ENCODE results near the gene RASGRF1.

Gene RASGRF1

DNA sequence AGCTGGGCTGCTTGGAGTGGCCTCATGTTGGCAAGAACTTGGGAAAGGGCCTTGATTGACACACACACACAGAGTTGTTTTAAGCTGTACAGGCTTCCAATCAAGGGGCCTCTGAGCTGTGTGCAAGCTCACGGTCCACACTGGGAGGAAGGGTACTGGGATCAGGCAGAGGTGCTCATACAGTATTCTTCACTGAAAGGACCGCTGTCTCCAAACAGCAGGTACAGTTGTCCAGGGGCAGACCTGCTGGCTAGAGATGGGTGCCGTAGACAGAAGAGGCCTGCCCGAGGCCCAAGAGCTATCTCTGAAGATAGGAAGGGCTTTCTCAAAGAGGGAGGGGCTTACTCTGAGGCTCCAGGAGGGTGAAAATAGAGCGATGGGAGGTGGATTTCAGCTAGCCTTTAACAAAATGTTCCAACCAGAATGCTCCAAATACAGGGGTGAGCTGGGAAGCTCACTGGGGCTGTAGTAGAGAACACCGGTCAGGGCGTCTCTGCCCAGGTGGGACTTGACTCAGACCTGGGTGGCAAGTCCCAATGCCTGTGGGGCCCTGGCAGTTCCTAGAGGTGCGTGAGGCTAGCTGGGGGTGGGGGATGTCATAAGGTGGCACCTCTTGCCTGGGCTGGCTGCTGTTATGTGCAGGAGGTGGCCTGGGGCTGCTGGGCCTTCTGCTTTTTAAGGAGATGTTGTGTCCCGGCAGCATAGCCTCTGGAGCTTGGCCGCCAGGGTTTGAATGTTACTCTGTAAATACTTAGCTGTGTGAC, 42.7 kb downstream of the RASGRF1 start:
- no peak overlapping the region for H3K4me2 ChIP-seq (ENCODE audit: low read length)
- peaks cover 2% of the 10 kb centered on the region for H3K9me3 ChIP-seq (replicated peaks; ENCODE audit: low read length)
- H3K4me3 ChIP-seq (ENCODE audit: low read length), result no peak overlapping the region
- H3K36me3 ChIP-seq (ENCODE audit: insufficient read depth, low read length), result no peaks in the 10 kb centered on the region
- H3K27me3 ChIP-seq (ENCODE audit: control insufficient read depth, insufficient read depth, low read length), result peaks cover 11% of the 10 kb centered on the region
- no peak overlapping the region for H3K9ac ChIP-seq (ENCODE audit: low read depth, low read length)
- no peaks in the 10 kb centered on the region for H3K4me1 ChIP-seq (ENCODE audit: control insufficient read depth, insufficient read depth, low read length)

DNA sequence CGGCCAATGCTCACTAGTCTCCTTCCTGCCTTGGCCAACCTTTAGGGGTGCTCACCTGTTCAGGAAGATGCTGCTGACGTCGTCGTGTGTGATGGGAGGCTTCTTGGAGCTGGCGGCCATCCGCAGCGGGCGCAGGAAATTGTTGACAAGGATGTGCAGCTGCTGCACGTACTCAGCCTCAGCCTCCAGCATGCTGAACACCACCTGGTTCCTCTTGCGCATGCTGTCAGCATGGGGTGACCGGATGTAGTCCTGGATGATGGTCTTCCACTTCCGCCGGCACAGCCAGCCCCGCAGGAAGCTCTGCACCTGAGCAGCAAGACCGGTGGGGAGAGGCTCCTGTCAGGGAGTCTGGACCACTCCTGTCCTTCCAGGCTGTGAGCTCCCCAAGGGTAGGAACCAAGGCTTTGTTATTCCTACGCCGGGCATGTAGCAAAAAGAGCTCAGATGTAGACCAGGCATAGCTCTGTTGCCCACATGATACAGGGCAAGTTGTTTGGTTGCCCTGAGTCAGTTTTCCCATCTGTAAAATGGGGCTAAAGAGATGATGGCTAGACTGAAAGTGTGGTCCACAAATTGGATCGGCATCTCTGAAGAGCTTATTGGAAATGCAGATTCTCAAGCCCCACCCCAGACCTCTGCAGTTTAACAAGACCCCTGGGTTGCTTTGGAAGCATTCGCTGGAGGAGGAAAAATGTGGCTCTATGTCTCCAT, 43.7 kb downstream of the RASGRF1 start:
- Histone ChIP-seq H3K4me1 (ENCODE audit: control insufficient read depth, insufficient read depth, low read length) (no peaks in the 10 kb centered on the region), H3K9me3 (replicated peaks; ENCODE audit: low read length) (peaks cover 8% of the 10 kb centered on the region), H3K9ac (ENCODE audit: low read depth, low read length) (no peak overlapping the region), H3K27me3 (ENCODE audit: control insufficient read depth, insufficient read depth, low read length) (peaks cover 7% of the 10 kb centered on the region), H3K4me2 (ENCODE audit: low read length) (no peak overlapping the region), H3K36me3 (ENCODE audit: insufficient read depth, low read length) (no peaks in the 10 kb centered on the region), H3K4me3 (ENCODE audit: low read length) (no peak overlapping the region)

DNA sequence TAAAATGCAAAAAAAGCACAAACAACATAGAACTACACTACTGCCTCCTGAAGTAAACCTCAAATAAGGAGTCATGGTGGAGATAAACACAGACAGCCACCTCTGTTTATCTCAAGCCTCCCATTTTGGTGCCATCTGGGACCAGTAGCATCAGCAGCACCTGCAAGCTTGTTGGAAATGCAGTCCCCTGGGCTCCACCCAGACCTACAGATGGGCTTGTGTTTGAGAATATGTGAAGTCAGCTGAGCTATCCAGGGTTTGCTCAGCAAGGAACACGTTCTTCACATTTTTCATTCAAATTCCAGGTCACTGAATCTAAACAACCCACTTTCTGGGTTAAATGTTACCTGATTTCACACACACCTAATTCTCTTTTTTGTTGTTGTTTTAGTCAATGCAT, 45.5 kb downstream of the RASGRF1 start:
- H3K4me3 ChIP-seq (ENCODE audit: low read length), result no peak overlapping the region
- H3K4me2 ChIP-seq (ENCODE audit: low read length), result no peak overlapping the region
- peaks cover 8% of the 10 kb centered on the region for H3K9me3 ChIP-seq (replicated peaks; ENCODE audit: low read length)
- H3K4me1 ChIP-seq (ENCODE audit: control insufficient read depth, insufficient read depth, low read length), result no peaks in the 10 kb centered on the region
- H3K9ac ChIP-seq (ENCODE audit: low read depth, low read length), result no peak overlapping the region
- H3K36me3 ChIP-seq (ENCODE audit: insufficient read depth, low read length), result no peaks in the 10 kb centered on the region
- H3K27me3 ChIP-seq (ENCODE audit: control insufficient read depth, insufficient read depth, low read length), result peaks cover 14% of the 10 kb centered on the region

DNA sequence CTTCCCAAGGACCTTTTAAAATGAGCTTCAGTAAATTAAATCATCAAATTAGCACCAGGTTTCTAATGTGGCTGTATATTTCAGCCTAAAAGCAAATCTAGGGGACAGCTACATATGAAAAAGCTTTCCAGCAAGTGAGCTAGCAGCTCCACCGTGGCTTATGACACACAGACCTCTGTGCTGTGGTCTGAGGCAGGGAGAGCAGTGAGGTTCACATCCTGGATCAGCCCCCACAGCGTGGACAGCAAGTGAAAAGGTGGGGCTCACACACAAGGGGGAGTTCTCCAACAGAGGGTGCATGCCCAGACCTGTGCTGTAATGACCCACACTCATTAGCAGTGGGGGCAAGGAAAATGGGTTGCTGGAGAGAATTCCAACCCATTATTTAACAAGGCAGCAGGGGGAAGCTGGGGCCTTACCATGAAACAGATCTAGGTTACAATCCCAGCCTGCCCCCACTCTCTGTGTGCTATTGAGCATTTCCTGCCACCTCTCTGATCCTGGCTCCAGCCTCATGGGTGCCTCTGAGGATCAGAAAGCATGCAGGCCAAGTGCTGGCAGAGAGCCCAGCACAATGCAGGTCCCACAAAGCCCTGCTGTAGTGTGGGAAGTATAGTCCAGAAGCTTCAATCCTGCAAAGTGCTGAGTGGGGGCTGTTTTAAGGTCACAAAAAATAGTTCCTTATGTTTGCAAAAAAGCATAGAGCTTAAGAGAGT, 48.2 kb downstream of the RASGRF1 start:
- Histone ChIP-seq H3K9me3 (replicated peaks; ENCODE audit: low read length) (peaks cover 8% of the 10 kb centered on the region), H3K4me1 (ENCODE audit: control insufficient read depth, insufficient read depth, low read length) (no peaks in the 10 kb centered on the region), H3K36me3 (ENCODE audit: insufficient read depth, low read length) (no peaks in the 10 kb centered on the region), H3K4me2 (ENCODE audit: low read length) (no peak overlapping the region), H3K4me3 (ENCODE audit: low read length) (no peak overlapping the region), H3K9ac (ENCODE audit: low read depth, low read length) (no peak overlapping the region), H3K27me3 (ENCODE audit: control insufficient read depth, insufficient read depth, low read length) (peaks cover 14% of the 10 kb centered on the region)

DNA sequence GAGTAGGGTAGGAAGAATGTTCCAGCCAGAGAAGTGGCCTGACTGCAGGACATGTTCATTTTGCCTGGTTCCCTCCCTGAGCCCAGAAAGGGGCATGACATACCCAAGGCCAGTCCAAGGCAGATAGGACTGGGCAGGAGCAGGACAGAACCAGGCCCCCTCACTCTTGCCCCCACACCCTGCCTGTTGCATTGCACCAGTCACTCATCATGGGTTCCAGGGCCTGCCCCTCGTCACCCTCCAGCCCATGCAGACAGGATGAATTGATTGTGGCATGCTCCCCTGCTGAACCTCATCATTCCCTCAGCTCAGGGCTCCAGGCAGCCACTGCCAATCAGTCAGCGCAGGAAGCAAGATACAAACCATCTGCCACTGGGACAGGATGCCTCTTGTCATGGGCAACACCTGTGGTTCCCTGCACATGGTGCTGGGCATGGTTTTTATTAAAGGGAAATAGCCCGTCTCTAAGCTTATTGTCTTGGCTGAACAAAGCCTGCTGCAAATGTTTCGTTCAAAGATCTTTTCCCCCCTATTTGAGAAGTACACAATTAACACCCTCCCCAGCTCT, 48.9 kb downstream of the RASGRF1 start:
- H3K9me3 ChIP-seq (replicated peaks; ENCODE audit: low read length), result peaks cover 8% of the 10 kb centered on the region

DNA sequence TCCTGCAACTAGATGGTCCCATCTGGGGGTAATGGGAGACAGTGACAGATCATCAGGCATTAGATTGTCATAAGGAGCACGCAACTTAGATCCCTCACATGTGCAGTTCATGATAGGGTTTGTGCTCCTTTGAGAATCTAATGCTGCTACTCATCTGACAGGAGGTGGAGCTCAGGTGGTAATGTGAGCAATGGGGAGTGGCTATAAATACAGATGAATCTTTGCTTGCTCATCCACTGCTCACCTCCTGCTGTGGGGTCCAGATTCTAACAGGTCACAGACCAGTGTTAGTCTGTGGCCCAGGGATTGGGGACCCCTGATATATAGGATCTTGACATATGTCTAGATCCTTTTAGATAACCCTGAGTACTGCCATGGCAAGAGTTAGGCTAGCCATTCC, 52.7 kb downstream of the RASGRF1 start:
- no peak overlapping the region for H3K4me2 ChIP-seq (ENCODE audit: low read length)
- peaks cover 26% of the 10 kb centered on the region for H3K27me3 ChIP-seq (ENCODE audit: control insufficient read depth, insufficient read depth, low read length)
- H3K4me1 ChIP-seq (ENCODE audit: control insufficient read depth, insufficient read depth, low read length), result no peaks in the 10 kb centered on the region
- no peak overlapping the region for H3K4me3 ChIP-seq (ENCODE audit: low read length)
- no peak overlapping the region for H3K9ac ChIP-seq (ENCODE audit: low read depth, low read length)
- H3K36me3 ChIP-seq (ENCODE audit: insufficient read depth, low read length), result no peaks in the 10 kb centered on the region
- peaks cover 6% of the 10 kb centered on the region for H3K9me3 ChIP-seq (replicated peaks; ENCODE audit: low read length)

More for the DNA sequence above, 48.9 kb downstream of the RASGRF1 start:
- H3K4me2 ChIP-seq (ENCODE audit: low read length), result no peak overlapping the region
- H3K9ac ChIP-seq (ENCODE audit: low read depth, low read length), result no peak overlapping the region
- peaks cover 15% of the 10 kb centered on the region for H3K27me3 ChIP-seq (ENCODE audit: control insufficient read depth, insufficient read depth, low read length)
- H3K36me3 ChIP-seq (ENCODE audit: insufficient read depth, low read length), result no peaks in the 10 kb centered on the region
- no peaks in the 10 kb centered on the region for H3K4me1 ChIP-seq (ENCODE audit: control insufficient read depth, insufficient read depth, low read length)
- H3K4me3 ChIP-seq (ENCODE audit: low read length), result no peak overlapping the region

DNA sequence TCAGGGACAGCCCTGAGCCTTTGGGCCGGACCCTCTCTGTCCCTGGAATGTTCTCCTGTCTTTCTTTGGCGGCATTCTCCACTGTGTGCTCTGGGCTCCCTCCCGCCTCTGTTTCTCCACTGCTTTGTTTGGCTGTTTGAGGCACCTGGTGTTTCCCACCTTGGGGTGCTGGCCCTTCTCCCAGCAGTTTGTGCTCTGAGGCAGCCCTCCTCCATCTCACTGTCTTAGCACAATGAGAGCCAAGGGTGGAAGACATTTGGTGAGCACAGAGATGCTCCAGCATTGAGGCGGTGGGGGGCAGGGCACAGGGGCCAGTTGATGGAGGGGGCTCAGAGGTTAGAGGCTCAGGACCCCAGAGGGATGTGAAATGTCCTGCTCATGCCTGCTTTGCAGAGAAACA, 54.3 kb downstream of the RASGRF1 start:
- no peak overlapping the region for H3K4me2 ChIP-seq (ENCODE audit: low read length)
- no peaks in the 10 kb centered on the region for H3K36me3 ChIP-seq (ENCODE audit: insufficient read depth, low read length)
- H3K4me3 ChIP-seq (ENCODE audit: low read length), result no peak overlapping the region
- H3K9me3 ChIP-seq (replicated peaks; ENCODE audit: low read length), result no peaks in the 10 kb centered on the region
- H3K4me1 ChIP-seq (ENCODE audit: control insufficient read depth, insufficient read depth, low read length), result no peaks in the 10 kb centered on the region
- peaks cover 22% of the 10 kb centered on the region for H3K27me3 ChIP-seq (ENCODE audit: control insufficient read depth, insufficient read depth, low read length)
- H3K9ac ChIP-seq (ENCODE audit: low read depth, low read length), result no peak overlapping the region

DNA sequence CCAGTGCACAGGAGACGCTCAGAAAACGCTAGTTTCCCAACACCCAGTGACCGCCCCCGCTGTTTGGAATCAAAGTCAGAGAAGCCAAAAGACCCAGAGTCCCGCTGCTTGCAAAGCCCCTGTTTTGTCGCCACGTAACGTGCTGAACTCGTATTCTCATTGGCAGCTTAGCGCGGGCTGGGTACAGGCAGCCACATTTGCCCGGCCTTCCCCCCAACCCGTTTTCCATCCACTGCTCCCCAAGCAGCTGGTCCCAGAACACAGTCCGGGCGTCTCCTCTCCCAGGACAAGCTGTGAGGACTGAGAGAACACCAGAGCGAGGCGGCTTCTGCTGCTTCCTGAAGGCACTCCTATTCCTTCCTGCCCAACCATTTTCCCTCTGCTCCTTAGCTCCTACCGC, 54.8 kb downstream of the RASGRF1 start:
- no peaks in the 10 kb centered on the region for H3K4me1 ChIP-seq (ENCODE audit: control insufficient read depth, insufficient read depth, low read length)
- H3K4me3 ChIP-seq (ENCODE audit: low read length), result no peak overlapping the region
- peak overlapping the region; percentile 14 for H3K4me2 ChIP-seq (ENCODE audit: low read length)
- no peak overlapping the region for H3K9ac ChIP-seq (ENCODE audit: low read depth, low read length)
- no peaks in the 10 kb centered on the region for H3K9me3 ChIP-seq (replicated peaks; ENCODE audit: low read length)
- H3K27me3 ChIP-seq (ENCODE audit: control insufficient read depth, insufficient read depth, low read length), result peaks cover 19% of the 10 kb centered on the region
- H3K36me3 ChIP-seq (ENCODE audit: insufficient read depth, low read length), result no peaks in the 10 kb centered on the region

DNA sequence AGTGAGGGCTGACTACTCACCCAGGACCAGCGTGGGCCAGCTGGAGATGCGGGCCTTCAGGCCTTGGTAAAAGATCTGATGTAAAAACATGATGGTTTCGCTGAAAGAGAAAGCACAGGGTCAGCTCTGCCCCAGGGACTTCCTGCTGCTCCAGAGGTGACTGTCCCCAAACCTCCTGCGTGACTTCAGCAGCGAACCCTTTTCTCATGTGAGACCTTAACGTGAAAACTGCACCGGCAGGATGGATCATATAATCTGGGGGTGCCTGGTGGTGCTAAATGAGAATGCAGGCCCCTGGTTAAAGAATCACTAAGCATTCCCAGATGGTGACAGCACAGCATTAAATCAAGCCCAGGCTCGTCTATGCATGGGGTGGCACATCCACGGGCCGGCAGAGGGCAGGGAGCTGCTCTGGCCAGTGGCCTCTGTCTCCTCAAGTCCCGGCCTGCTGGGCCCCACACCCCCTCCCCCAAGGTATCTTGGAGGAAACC, 55.4 kb downstream of the RASGRF1 start:
- no peaks in the 10 kb centered on the region for H3K36me3 ChIP-seq (ENCODE audit: insufficient read depth, low read length)
- peaks cover 17% of the 10 kb centered on the region for H3K27me3 ChIP-seq (ENCODE audit: control insufficient read depth, insufficient read depth, low read length)
- no peak overlapping the region for H3K9ac ChIP-seq (ENCODE audit: low read depth, low read length)
- no peak overlapping the region for H3K4me3 ChIP-seq (ENCODE audit: low read length)
- no peaks in the 10 kb centered on the region for H3K4me1 ChIP-seq (ENCODE audit: control insufficient read depth, insufficient read depth, low read length)
- no peaks in the 10 kb centered on the region for H3K9me3 ChIP-seq (replicated peaks; ENCODE audit: low read length)
- no peak overlapping the region for H3K4me2 ChIP-seq (ENCODE audit: low read length)

DNA sequence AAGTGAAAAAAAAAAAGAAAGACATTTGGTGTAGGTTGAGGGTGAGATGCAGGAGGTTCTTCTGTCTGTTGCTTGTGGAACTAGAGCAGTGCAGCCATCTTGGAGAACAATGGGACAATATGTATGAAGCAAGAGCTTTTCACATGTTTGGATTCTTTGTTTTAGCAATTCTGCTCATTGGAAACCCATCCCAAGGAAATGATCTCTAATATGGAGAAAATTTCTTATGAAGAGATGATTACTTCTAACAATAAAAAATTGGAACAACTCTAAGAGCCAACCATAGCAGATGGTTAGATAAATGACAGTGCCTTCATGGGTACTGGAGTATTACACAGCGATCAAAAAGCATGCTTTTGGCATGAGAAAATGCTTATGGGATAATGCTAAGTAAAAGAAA, 56.3 kb downstream of the RASGRF1 start:
- H3K27me3 ChIP-seq (ENCODE audit: control insufficient read depth, insufficient read depth, low read length), result peaks cover 17% of the 10 kb centered on the region
- H3K36me3 ChIP-seq (ENCODE audit: insufficient read depth, low read length), result no peaks in the 10 kb centered on the region
- H3K4me1 ChIP-seq (ENCODE audit: control insufficient read depth, insufficient read depth, low read length), result no peaks in the 10 kb centered on the region
- H3K9ac ChIP-seq (ENCODE audit: low read depth, low read length), result no peak overlapping the region
- H3K4me2 ChIP-seq (ENCODE audit: low read length), result no peak overlapping the region
- H3K9me3 ChIP-seq (replicated peaks; ENCODE audit: low read length), result no peaks in the 10 kb centered on the region
- H3K4me3 ChIP-seq (ENCODE audit: low read length), result no peak overlapping the region

DNA sequence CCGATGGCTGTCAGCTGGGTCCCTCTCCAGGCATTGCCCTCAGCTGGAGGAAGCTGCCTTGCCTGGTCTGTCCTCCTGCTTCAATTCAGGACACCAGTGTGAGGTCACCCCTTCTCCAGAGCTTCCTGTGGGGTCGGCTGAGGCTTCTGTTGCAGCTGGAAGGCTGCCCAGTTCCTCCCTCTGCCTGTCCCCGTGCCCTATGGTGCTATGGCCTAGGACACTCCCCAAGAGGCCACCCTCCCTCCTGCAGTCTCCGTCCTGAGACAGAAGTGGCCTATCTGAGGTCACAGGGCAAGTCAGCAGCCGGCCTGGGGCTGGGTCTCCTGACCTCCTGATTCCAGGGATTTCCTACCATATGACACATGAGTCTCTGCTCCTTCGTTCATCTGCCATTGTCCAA, 57.9 kb downstream of the RASGRF1 start:
- no peak overlapping the region for H3K4me2 ChIP-seq (ENCODE audit: low read length)
- no peak overlapping the region for H3K4me3 ChIP-seq (ENCODE audit: low read length)
- no peaks in the 10 kb centered on the region for H3K9me3 ChIP-seq (replicated peaks; ENCODE audit: low read length)
- no peaks in the 10 kb centered on the region for H3K4me1 ChIP-seq (ENCODE audit: control insufficient read depth, insufficient read depth, low read length)
- H3K36me3 ChIP-seq (ENCODE audit: insufficient read depth, low read length), result no peaks in the 10 kb centered on the region
- H3K9ac ChIP-seq (ENCODE audit: low read depth, low read length), result no peak overlapping the region
- peaks cover 17% of the 10 kb centered on the region for H3K27me3 ChIP-seq (ENCODE audit: control insufficient read depth, insufficient read depth, low read length)
